ENCODE measurements around the gene DHX32. TPM values are rescaled to one million over a fixed set of nuclear protein-coding genes. Genes with fewer than 3 reads are reported as not detected.

DHX32 gene
- total RNA-seq, 1 donor from 2014 or later = 46.4 TPM

DNA sequence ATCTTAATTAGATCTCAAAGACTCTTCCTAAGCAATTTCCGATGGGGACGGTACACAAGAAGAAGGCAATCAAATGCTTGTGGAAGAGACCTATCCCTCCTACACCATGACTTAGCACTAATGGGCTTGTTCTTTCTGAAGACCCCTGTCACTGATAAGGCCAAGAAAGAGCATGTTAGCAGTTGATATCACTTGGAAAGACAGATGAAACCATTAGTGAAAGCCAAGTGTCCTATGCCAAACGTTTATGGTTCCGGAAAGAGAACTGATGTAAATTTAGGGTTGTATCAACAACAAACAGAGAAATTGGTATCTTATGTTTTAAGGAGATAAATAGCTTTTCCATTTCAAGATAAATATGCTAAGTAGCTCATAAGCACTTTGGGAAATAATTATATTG lies 64.5 kb downstream of the DHX32 start:
- DNase-seq = no peak
- Histone ChIP-seq H3K4me3 (no peak overlapping the region), H3K36me3 (peaks cover 46% of the 10 kb centered on the region), H3K27me3 (ENCODE audit: low read depth) (no peaks in the 10 kb centered on the region), H3K9me3 (replicated peaks) (no peaks in the 10 kb centered on the region), H3K27ac (replicated peaks) (no peak overlapping the region), H3K4me1 (peaks cover 12% of the 10 kb centered on the region)
- intact Hi-C loops (cut with micrococcal nuclease) = no loop called here
- TF ChIP-seq, protein P1, sequence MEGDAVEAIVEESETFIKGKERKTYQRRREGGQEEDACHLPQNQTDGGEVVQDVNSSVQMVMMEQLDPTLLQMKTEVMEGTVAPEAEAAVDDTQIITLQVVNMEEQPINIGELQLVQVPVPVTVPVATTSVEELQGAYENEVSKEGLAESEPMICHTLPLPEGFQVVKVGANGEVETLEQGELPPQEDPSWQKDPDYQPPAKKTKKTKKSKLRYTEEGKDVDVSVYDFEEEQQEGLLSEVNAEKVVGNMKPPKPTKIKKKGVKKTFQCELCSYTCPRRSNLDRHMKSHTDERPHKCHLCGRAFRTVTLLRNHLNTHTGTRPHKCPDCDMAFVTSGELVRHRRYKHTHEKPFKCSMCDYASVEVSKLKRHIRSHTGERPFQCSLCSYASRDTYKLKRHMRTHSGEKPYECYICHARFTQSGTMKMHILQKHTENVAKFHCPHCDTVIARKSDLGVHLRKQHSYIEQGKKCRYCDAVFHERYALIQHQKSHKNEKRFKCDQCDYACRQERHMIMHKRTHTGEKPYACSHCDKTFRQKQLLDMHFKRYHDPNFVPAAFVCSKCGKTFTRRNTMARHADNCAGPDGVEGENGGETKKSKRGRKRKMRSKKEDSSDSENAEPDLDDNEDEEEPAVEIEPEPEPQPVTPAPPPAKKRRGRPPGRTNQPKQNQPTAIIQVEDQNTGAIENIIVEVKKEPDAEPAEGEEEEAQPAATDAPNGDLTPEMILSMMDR (IDR thresholded peaks at IDR 0.05; ENCODE audit: borderline replicate concordance) = no peak

DNA sequence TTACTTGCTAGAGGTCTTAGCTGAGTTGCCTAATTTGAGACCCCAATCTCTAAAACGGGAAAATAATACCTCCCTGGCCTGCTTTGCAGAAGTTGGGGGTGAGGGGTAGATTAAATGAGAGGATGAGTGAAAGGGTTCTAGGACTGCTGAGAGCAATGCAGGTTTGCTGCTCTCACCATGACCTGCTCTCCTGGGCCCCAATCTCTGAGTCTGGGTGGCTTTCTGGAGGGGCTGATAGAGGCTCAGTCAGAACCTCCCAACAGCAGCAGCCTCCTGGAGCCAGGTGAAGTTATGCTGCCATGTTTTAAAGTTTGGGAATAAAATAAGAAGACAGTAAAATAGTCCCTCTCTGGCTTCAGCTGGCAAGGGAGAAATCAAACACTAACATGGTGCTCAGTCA lies 65.3 kb downstream of the DHX32 start:
- Histone ChIP-seq H3K36me3 (peaks cover 54% of the 10 kb centered on the region), H3K27me3 (ENCODE audit: low read depth) (no peaks in the 10 kb centered on the region), H3K4me1 (peaks cover 5% of the 10 kb centered on the region), H3K4me3 (no peak overlapping the region), H3K27ac (replicated peaks) (no peak overlapping the region), H3K9me3 (replicated peaks) (no peaks in the 10 kb centered on the region)
- DNase-seq = no peak
- intact Hi-C loops (cut with micrococcal nuclease) = no loop called here
- TF ChIP-seq, protein P1 (IDR thresholded peaks at IDR 0.05; ENCODE audit: borderline replicate concordance) = no peak

DNA sequence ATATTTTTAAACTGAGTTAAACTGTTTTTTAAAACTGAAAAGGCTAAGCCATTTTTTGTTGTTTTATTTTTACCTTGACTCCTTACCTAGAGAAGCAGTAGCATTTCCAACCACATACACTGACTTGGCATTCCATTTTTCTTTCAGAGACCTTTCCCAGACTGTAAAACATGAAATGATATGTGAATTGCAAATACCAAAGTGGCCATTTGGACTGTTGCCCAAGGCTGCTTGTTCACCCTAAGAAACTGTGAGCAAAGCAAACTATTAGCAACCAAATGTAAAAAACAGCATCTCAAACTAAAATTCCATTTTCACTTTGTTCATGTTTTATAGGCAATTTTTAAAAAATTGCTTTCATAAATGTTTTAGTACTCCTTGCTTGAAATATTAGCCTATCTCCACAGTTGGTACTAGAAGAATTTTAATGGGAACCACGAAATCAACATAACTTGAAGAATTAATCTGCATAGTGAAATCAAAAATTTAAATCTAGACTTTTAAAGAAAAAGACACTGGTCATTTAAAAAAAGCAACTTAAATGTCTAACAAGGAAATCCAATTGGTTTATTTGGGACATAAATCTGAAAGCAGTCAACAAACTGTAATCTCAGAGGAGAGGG lies 68.9 kb downstream of the DHX32 start:
- intact Hi-C loops (cut with micrococcal nuclease) = no loop called here
- H3K27me3 ChIP-seq (ENCODE audit: low read depth) = no peaks in the 10 kb centered on the region
- no peaks in the 10 kb centered on the region for H3K4me1 ChIP-seq
- DNase-seq = no peak
- H3K4me3 ChIP-seq = no peak overlapping the region
- H3K36me3 ChIP-seq = peaks cover 76% of the 10 kb centered on the region
- H3K9me3 ChIP-seq (replicated peaks) = no peaks in the 10 kb centered on the region
- H3K27ac ChIP-seq (replicated peaks) = no peak overlapping the region
- TF ChIP-seq, protein P1 (IDR thresholded peaks at IDR 0.05; ENCODE audit: borderline replicate concordance) = no peak

DNA sequence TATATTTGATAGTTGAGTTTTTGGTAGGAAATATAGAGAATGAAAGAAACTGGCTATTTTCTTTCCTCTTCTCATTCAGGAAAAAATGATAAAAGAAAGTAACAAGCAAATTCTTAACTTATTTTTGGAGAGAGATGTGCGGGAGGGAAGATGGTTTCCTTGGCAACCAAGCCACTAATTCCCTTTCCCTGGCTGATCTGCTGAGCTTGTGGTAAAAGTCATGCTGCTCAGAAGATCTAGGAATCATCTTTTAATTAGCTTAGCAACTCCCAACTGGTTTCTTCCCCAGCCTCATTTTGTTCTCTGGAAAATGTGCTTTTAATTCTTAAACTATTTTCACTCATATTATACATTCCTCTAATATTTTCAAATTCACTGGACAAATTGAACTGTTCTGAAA lies 69.8 kb downstream of the DHX32 start:
- Histone ChIP-seq H3K27ac (replicated peaks) (no peak overlapping the region), H3K36me3 (peaks cover 86% of the 10 kb centered on the region), H3K4me3 (no peak overlapping the region), H3K27me3 (ENCODE audit: low read depth) (no peaks in the 10 kb centered on the region), H3K4me1 (no peaks in the 10 kb centered on the region), H3K9me3 (replicated peaks) (no peaks in the 10 kb centered on the region)
- TF ChIP-seq, protein P1 (IDR thresholded peaks at IDR 0.05; ENCODE audit: borderline replicate concordance) = no peak
- intact Hi-C loops (cut with micrococcal nuclease) = no loop called here
- no peak for DNase-seq

DNA sequence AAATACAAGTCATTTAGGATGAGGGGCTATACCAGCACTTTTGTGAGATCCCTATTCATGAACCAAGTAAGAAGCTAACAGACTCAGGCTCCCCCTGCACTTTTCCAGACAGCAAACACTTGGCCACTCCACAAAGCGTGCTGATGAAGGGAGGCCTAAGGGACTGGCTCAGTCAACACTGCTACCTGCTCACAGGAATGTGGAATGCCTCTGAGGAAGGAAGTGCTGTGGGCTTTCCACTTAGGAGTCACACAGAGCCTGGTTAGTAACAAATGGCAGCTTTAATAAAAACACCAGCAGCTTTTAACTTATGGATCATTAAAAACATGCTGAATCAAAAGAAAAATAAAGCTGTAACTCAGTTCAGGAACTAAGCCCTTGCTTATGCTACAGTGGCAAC lies 73.0 kb downstream of the DHX32 start:
- H3K4me3 ChIP-seq = no peak overlapping the region
- intact Hi-C loops (cut with micrococcal nuclease) = no loop called here
- peaks cover 75% of the 10 kb centered on the region for H3K36me3 ChIP-seq
- no peak overlapping the region for H3K27ac ChIP-seq (replicated peaks)
- TF ChIP-seq, protein P1 (IDR thresholded peaks at IDR 0.05; ENCODE audit: borderline replicate concordance) = no peak
- no peak for DNase-seq
- no peaks in the 10 kb centered on the region for H3K9me3 ChIP-seq (replicated peaks)
- no peaks in the 10 kb centered on the region for H3K4me1 ChIP-seq
- no peaks in the 10 kb centered on the region for H3K27me3 ChIP-seq (ENCODE audit: low read depth)
